Measurements from ENCODE around the gene ZNF24.

The ZNF24 gene

GRCh38 chr18:35326695-35327387, 17.4 kb downstream of the ZNF24 start:
- no peak overlapping the region for H3K4me3 ChIP-seq (ENCODE audit: low read depth, low read length)
- TF ChIP-seq, protein P1, sequence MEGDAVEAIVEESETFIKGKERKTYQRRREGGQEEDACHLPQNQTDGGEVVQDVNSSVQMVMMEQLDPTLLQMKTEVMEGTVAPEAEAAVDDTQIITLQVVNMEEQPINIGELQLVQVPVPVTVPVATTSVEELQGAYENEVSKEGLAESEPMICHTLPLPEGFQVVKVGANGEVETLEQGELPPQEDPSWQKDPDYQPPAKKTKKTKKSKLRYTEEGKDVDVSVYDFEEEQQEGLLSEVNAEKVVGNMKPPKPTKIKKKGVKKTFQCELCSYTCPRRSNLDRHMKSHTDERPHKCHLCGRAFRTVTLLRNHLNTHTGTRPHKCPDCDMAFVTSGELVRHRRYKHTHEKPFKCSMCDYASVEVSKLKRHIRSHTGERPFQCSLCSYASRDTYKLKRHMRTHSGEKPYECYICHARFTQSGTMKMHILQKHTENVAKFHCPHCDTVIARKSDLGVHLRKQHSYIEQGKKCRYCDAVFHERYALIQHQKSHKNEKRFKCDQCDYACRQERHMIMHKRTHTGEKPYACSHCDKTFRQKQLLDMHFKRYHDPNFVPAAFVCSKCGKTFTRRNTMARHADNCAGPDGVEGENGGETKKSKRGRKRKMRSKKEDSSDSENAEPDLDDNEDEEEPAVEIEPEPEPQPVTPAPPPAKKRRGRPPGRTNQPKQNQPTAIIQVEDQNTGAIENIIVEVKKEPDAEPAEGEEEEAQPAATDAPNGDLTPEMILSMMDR (IDR thresholded peaks at IDR 0.05; ENCODE audit: low read depth, low read length), result no peak

- TF ChIP-seq, protein P1 (IDR thresholded peaks at IDR 0.05; ENCODE audit: low read depth, low read length), result no peak
- H3K4me3 ChIP-seq (ENCODE audit: low read depth, low read length), result no peak overlapping the region
Observed at GRCh38 chr18:35324926-35325655, 19.1 kb downstream of the ZNF24 start.

- TF ChIP-seq, protein P1 (IDR thresholded peaks at IDR 0.05; ENCODE audit: low read depth, low read length), result no peak
- no peak overlapping the region for H3K4me3 ChIP-seq (ENCODE audit: low read depth, low read length)
Observed at GRCh38 chr18:35322486-35323458, 21.4 kb downstream of the ZNF24 start.

- H3K4me3 ChIP-seq (ENCODE audit: low read depth, low read length), result no peak overlapping the region
- TF ChIP-seq, protein P1 (IDR thresholded peaks at IDR 0.05; ENCODE audit: low read depth, low read length), result no peak
Observed at GRCh38 chr18:35311496-35311895, 32.7 kb downstream of the ZNF24 start.

GRCh38 chr18:35306588-35307250, 37.5 kb downstream of the ZNF24 start:
- TF ChIP-seq, protein P1 (IDR thresholded peaks at IDR 0.05; ENCODE audit: low read depth, low read length), result no peak
- H3K4me3 ChIP-seq (ENCODE audit: low read depth, low read length), result no peak overlapping the region

GRCh38 chr18:35303610-35304009, 40.6 kb downstream of the ZNF24 start:
- TF ChIP-seq, protein P1 (IDR thresholded peaks at IDR 0.05; ENCODE audit: low read depth, low read length), result no peak
- H3K4me3 ChIP-seq (ENCODE audit: low read depth, low read length), result no peak overlapping the region

Measured in WI38 (cell line).